Inferior parietal cortex (tissue), 1 donor: ENCODE data around the gene SLC13A3.

Experiments used
- DNase-seq: peaks from one replicate; pipeline ENCODE4 v3.0.0-alpha.2; 2016; ENCODE audit errors: extremely low spot score

Gene SLC13A3

GRCh38 chr20:46605978-46606816, 45.1 kb downstream of the SLC13A3 start:
- no peak for DNase-seq

- DNase-seq = no peak
Observed at GRCh38 chr20:46605181-46605580, 46.1 kb downstream of the SLC13A3 start.

GRCh38 chr20:46604551-46605133, 46.6 kb downstream of the SLC13A3 start:
- no peak for DNase-seq

GRCh38 chr20:46602429-46602828, 48.8 kb downstream of the SLC13A3 start:
- no peak for DNase-seq

- DNase-seq = no peak
Observed at GRCh38 chr20:46601603-46602122, 49.6 kb downstream of the SLC13A3 start.

GRCh38 chr20:46600286-46600752, 50.9 kb downstream of the SLC13A3 start:
- no peak for DNase-seq

GRCh38 chr20:46599227-46599987, 51.9 kb downstream of the SLC13A3 start:
- no peak for DNase-seq

- DNase-seq = no peak
Observed at GRCh38 chr20:46595933-46596332, 55.3 kb downstream of the SLC13A3 start.

- no peak for DNase-seq
Observed at GRCh38 chr20:46594725-46595124, 56.5 kb downstream of the SLC13A3 start.

GRCh38 chr20:46592580-46593362, 58.5 kb downstream of the SLC13A3 start:
- DNase-seq = no peak

GRCh38 chr20:46590443-46590842, 60.8 kb downstream of the SLC13A3 start:
- no peak for DNase-seq

GRCh38 chr20:46588532-46589511, 62.4 kb downstream of the SLC13A3 start:
- no peak for DNase-seq

GRCh38 chr20:46587986-46588385, 63.3 kb downstream of the SLC13A3 start:
- no peak for DNase-seq

GRCh38 chr20:46586724-46587123, 64.5 kb downstream of the SLC13A3 start:
- DNase-seq = no peak

GRCh38 chr20:46584508-46584907, 66.8 kb downstream of the SLC13A3 start:
- no peak for DNase-seq

GRCh38 chr20:46583411-46584214, 67.6 kb downstream of the SLC13A3 start:
- DNase-seq = no peak

- no peak for DNase-seq
Observed at GRCh38 chr20:46582648-46583047, 68.6 kb downstream of the SLC13A3 start.

- DNase-seq = no peak
Observed at GRCh38 chr20:46581391-46581790, 69.9 kb downstream of the SLC13A3 start.

GRCh38 chr20:46580613-46581205, 70.5 kb downstream of the SLC13A3 start:
- DNase-seq = no peak
